ENCODE measurements around the gene JAK1. TPM values are rescaled to one million over a fixed set of nuclear protein-coding genes. Genes with fewer than 3 reads are reported as not detected.
"Not testable (repeated sequence)": the region's sequence is repeated elsewhere in the genome, so short reads cannot be mapped to it uniquely, and the experiment has no call there.

Gene JAK1
- total RNA-seq, 6 donors from 2014 or later, result 156 to 191 (median 167) TPM

DNA sequence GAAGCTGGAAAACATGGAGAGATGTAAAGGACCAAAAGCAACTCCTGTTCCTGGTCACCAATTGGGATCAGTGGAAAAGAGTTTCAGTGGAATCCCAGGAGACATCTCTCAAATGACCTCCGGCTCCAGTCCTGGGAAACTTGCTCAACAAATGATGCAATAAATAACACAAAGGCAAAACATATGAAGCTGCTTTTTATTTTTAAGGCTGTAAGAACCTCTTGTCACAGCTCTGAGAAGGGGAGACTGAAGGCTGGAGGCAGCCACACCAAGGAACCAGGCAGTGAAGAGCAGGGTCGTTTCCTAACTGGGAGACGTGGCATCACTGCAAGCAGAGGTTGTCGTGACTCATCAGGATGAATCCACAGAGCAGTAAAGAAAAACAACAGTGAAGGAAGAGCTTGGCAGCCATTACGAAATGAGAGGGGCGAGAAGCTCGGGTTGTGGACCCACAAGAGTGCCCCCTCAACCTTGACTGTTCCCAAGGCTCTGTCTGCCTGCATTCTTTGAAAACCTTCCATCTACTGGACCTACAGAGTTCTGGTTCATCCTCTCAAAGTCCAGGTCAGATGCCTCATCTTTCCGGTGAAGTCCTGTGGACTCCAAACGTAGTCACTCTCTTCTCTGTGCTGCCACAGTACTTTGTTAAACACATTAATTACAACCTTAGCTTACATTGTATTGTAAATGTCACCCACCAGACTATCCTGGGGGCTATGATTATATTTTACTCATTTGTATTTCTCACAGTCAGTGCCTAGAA, 32.1 kb downstream of the JAK1 start:
- no peak for TF ChIP-seq POLR2A (IDR thresholded peaks at IDR 0.05)
- peak in 1 of 4 donors; percentile 9 for TF ChIP-seq EP300 (IDR thresholded peaks at IDR 0.05)
- Histone ChIP-seq H3K27ac (peak overlapping the region; percentile 73 to 81 (median 76)), H3K4me1 (peaks cover 38 to 44% (median 40%) of the 10 kb centered on the region in 4 donors), H3K9me3 (no peaks in the 10 kb centered on the region), H3K4me3 (no peak overlapping the region), H3K27me3 (no peaks in the 10 kb centered on the region), H3K36me3 (no peaks in the 10 kb centered on the region)
- 63 to 64% methylated on average over 9 of the region's 9 CpGs for WGBS, 2 donors
- DNase-seq (peak in 1 of 2 donors; percentile 39), ATAC-seq (ENCODE audit: low FRiP score in 2 of 2) (peak; percentile 45 to 78)

- Histone ChIP-seq H3K36me3 (no peaks in the 10 kb centered on the region), H3K27me3 (no peaks in the 10 kb centered on the region), H3K4me3 (no peak overlapping the region), H3K4me1 (peaks cover 38 to 44% (median 40%) of the 10 kb centered on the region in 4 donors), H3K27ac (peak overlapping the region; percentile 73 to 81 (median 76)), H3K9me3 (no peaks in the 10 kb centered on the region)
- ATAC-seq (ENCODE audit: low FRiP score in 2 of 2) (peak; percentile 91 to 92), DNase-seq (peak in 1 of 2 donors; percentile 57)
- TF ChIP-seq, protein P1, sequence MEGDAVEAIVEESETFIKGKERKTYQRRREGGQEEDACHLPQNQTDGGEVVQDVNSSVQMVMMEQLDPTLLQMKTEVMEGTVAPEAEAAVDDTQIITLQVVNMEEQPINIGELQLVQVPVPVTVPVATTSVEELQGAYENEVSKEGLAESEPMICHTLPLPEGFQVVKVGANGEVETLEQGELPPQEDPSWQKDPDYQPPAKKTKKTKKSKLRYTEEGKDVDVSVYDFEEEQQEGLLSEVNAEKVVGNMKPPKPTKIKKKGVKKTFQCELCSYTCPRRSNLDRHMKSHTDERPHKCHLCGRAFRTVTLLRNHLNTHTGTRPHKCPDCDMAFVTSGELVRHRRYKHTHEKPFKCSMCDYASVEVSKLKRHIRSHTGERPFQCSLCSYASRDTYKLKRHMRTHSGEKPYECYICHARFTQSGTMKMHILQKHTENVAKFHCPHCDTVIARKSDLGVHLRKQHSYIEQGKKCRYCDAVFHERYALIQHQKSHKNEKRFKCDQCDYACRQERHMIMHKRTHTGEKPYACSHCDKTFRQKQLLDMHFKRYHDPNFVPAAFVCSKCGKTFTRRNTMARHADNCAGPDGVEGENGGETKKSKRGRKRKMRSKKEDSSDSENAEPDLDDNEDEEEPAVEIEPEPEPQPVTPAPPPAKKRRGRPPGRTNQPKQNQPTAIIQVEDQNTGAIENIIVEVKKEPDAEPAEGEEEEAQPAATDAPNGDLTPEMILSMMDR (IDR thresholded peaks at IDR 0.05), result no peak
- TF ChIP-seq POLR2AphosphoS5 (IDR thresholded peaks at IDR 0.05) (peak; percentile 59 to 73), EP300 (IDR thresholded peaks at IDR 0.05) (peak in 2 of 4 donors; percentile 59 to 65), POLR2A (IDR thresholded peaks at IDR 0.05) (no peak)
- WGBS, 2 donors, result 48 to 59% methylated on average over 9 to 11 of the region's 11 CpGs
Observed at GRCh38 chr1:64933296-64934070, 32.9 kb downstream of the JAK1 start.

GRCh38 chr1:64932962-64933295, 33.4 kb downstream of the JAK1 start:
- Histone ChIP-seq H3K27ac (peak overlapping the region in 2 of 4 donors; percentile 78 to 81), H3K4me1 (peaks cover 43 to 50% (median 45%) of the 10 kb centered on the region in 4 donors), H3K36me3 (no peaks in the 10 kb centered on the region), H3K4me3 (no peak overlapping the region), H3K9me3 (no peaks in the 10 kb centered on the region), H3K27me3 (no peaks in the 10 kb centered on the region)
- TF ChIP-seq EP300 (IDR thresholded peaks at IDR 0.05) (no peak), POLR2AphosphoS5 (IDR thresholded peaks at IDR 0.05) (no peak), POLR2A (IDR thresholded peaks at IDR 0.05) (no peak)
- TF ChIP-seq, protein P1 (IDR thresholded peaks at IDR 0.05), result no peak
- 33 to 38% methylated on average over 4 of the region's 4 CpGs for WGBS, 2 donors
- ATAC-seq (ENCODE audit: low FRiP score in 2 of 2) (no peak), DNase-seq (no peak)

GRCh38 chr1:64930640-64931039, 35.7 kb downstream of the JAK1 start:
- H3K4me1 ChIP-seq, result peaks cover 49 to 60% (median 52%) of the 10 kb centered on the region in 4 donors
- DNase-seq; H3K9me3 ChIP-seq; H3K27ac ChIP-seq; ATAC-seq (ENCODE audit: low FRiP score in 2 of 2); H3K36me3 ChIP-seq; H3K27me3 ChIP-seq; H3K4me3 ChIP-seq: not testable (repeated sequence)

DNA sequence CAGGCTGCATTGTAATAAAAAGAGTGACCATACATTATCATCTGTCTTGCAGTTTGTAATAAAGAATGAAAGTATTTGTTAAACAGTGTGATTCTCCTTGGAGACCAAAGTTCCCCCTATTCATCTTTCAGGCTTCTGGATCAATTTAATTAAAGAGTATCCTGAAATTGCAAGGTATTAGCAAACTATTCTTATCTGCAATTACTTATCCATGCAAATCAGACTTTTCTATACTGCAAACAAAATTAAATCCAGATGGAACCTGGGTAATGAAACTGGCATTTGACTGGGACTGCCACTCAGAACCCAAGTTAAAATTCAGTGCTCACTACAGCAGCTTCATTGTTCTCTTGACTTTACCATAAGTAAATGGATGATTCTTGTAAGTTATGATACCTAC, 37.1 kb downstream of the JAK1 start:
- TF ChIP-seq POLR2A (IDR thresholded peaks at IDR 0.05) (no peak), EP300 (IDR thresholded peaks at IDR 0.05) (no peak), POLR2AphosphoS5 (IDR thresholded peaks at IDR 0.05) (no peak)
- TF ChIP-seq, protein P1 (IDR thresholded peaks at IDR 0.05), result no peak
- no peaks in the 10 kb centered on the region for H3K27me3 ChIP-seq
- H3K36me3 ChIP-seq, result no peaks in the 10 kb centered on the region
- H3K4me1 ChIP-seq, result peaks cover 43 to 61% (median 49%) of the 10 kb centered on the region in 4 donors
- H3K9me3 ChIP-seq, result no peaks in the 10 kb centered on the region
- no peak overlapping the region for H3K4me3 ChIP-seq
- H3K27ac ChIP-seq, result no peak overlapping the region
- DNase-seq (no peak), ATAC-seq (ENCODE audit: low FRiP score in 2 of 2) (no peak)

All from upper lobe of left lung (tissue), 6 donors.